NCI-H2107 treated with DMSO at 0.1 percent for 48 hours (cell line): Measurements from ENCODE around the gene NUDT15.
"Not testable (repeated sequence)": the region's sequence is repeated elsewhere in the genome, so short reads cannot be mapped to it uniquely, and the experiment has no call there.

Experiments
- DNase-seq: peaks from one replicate; lab custom pipeline; 2025; ENCODE audit not compliant: unreplicated experiment; lab: John Stamatoyannopoulos, UW

Gene NUDT15

GRCh38 chr13:48037346-48038173 lies at the start of gene NUDT15:
Gene NUDT15 (plus strand): TSS chr13:48037726. CDS start chr13:48037747, 21 bp downstream.
- peak; percentile 78 for DNase-seq

GRCh38 chr13:47990427-47990826 lies 47.1 kb upstream of the NUDT15 start:
- DNase-seq: no peak

GRCh38 chr13:47990920-47991466 lies 46.5 kb upstream of the NUDT15 start:
- DNase-seq: no peak

- no peak for DNase-seq
These were observed 45.7 kb upstream of the NUDT15 start for GRCh38 chr13:47991859-47992258.

- no peak for DNase-seq
These were observed 40.1 kb upstream of the NUDT15 start for GRCh38 chr13:47997384-47997783.

- no peak for DNase-seq
These were observed 37.6 kb upstream of the NUDT15 start for GRCh38 chr13:47999973-48000372.

- DNase-seq: no peak
These were observed 36.9 kb upstream of the NUDT15 start for GRCh38 chr13:48000559-48001113.

GRCh38 chr13:48001114-48001881 lies 36.2 kb upstream of the NUDT15 start, which contains the start of gene SUCLA2:
Gene SUCLA2 (minus strand): TSS chr13:48001273. CDS start chr13:48001269, 4 bp downstream.
- DNase-seq: peak; percentile 29

GRCh38 chr13:48001999-48002398 lies 35.5 kb upstream of the NUDT15 start:
- DNase-seq: not testable (repeated sequence)

GRCh38 chr13:48004201-48004600 lies 33.3 kb upstream of the NUDT15 start:
- no peak for DNase-seq

- no peak for DNase-seq
These were observed 31.1 kb upstream of the NUDT15 start for GRCh38 chr13:48006396-48006795.

GRCh38 chr13:48009284-48009683 lies 28.2 kb upstream of the NUDT15 start:
- no peak for DNase-seq

- DNase-seq: no peak
These were observed 26.8 kb upstream of the NUDT15 start for GRCh38 chr13:48010698-48011097.

GRCh38 chr13:48012668-48013067 lies 24.9 kb upstream of the NUDT15 start:
- DNase-seq: no peak

- DNase-seq: no peak
These were observed 23.2 kb upstream of the NUDT15 start for GRCh38 chr13:48014359-48014758.

GRCh38 chr13:48018637-48019036 lies 18.9 kb upstream of the NUDT15 start:
- no peak for DNase-seq

- DNase-seq: no peak
These were observed 17.7 kb upstream of the NUDT15 start for GRCh38 chr13:48019796-48020195.

- DNase-seq: no peak
These were observed 9.5 kb upstream of the NUDT15 start for GRCh38 chr13:48028066-48028465.

GRCh38 chr13:48029859-48030258 lies 7.7 kb upstream of the NUDT15 start:
- DNase-seq: no peak

GRCh38 chr13:48038761-48039160 lies 1.2 kb downstream of the NUDT15 start:
- DNase-seq: no peak

- DNase-seq: no peak
These were observed 2.5 kb downstream of the NUDT15 start for GRCh38 chr13:48040049-48040448.
